ENCODE results near the gene DAZAP2.

Gene DAZAP2

GRCh38 chr12:51238510-51239334, at the start of gene DAZAP2:
TSS of gene DAZAP2 (plus strand) at chr12:51238826. CDS start at chr12:51238908, 82 bp downstream.
- DNase-seq = peak; percentile 82 to 93

DNA sequence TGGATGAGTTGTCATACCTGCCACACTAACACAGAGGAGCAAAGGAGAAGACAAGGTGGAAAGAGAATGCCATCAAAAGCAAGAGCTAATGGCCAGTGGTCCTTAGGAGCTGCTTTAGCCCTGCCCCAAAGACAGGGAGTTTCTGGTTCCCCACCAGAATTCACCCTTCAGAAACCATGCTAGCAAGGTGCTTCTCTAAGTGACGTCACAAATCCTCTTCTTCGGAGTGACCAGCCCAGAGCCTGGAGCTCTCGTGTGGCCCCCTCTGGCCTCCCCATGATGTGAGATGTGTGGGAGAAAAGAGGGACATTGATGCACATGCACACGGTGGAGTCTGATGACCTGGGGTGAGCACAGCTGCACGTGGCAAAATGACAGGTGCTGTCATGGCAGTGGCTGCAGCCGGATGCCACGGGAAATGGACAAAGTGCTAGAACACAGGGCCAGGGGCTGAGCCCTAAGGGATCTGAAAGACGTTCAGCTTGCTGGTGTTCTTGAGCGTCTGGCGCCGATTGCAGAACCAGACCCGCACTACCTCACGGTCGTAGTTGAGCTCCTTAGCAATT, 48.8 kb upstream of the DAZAP2 start:
- DNase-seq = no peak

GRCh38 chr12:51190820-51191219, 47.8 kb upstream of the DAZAP2 start:
- no peak for DNase-seq

DNA sequence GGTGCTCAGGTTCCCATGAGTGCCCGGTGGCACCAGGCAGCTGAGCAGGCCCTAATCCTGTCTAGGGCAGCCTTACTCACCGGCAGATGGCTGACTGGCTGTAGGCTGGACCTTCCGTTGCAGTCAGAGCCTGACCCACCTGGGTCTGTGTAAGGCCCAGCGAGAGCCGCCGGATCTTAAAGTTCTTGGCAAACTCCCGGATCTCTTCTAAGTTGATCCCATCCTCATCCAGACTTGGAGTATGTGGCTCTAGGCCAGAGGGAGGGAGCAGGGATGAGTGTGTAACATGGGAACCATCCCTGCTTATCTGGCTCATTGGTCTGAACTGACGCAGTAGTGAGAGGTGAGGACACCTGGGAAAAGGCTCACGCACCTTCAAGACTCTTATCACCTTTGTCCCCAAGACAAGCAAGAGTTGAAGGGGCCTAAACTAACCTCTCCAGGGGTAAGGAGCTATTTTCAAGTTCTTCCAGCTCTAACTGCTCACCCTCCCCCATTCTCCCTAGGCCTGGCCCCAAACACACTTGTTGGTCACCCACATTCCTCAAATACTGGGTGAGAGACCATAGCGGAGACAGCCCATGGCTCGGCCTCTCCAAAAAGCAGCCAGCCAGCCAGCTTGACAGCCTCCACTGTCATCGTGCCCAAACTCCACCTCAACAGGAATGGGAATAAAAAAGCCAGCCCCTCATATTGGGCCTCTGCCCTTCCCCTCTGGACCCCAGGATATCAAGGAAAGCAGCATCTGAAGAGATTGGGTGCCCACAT, 46.9 kb upstream of the DAZAP2 start:
- no peak for DNase-seq

GRCh38 chr12:51192284-51192671, 46.3 kb upstream of the DAZAP2 start:
- no peak for DNase-seq

GRCh38 chr12:51195841-51196240, 42.8 kb upstream of the DAZAP2 start:
- no peak for DNase-seq

GRCh38 chr12:51196547-51196946, 42.1 kb upstream of the DAZAP2 start:
- DNase-seq = no peak

GRCh38 chr12:51197736-51198567, 40.7 kb upstream of the DAZAP2 start:
- DNase-seq = no peak

DNA sequence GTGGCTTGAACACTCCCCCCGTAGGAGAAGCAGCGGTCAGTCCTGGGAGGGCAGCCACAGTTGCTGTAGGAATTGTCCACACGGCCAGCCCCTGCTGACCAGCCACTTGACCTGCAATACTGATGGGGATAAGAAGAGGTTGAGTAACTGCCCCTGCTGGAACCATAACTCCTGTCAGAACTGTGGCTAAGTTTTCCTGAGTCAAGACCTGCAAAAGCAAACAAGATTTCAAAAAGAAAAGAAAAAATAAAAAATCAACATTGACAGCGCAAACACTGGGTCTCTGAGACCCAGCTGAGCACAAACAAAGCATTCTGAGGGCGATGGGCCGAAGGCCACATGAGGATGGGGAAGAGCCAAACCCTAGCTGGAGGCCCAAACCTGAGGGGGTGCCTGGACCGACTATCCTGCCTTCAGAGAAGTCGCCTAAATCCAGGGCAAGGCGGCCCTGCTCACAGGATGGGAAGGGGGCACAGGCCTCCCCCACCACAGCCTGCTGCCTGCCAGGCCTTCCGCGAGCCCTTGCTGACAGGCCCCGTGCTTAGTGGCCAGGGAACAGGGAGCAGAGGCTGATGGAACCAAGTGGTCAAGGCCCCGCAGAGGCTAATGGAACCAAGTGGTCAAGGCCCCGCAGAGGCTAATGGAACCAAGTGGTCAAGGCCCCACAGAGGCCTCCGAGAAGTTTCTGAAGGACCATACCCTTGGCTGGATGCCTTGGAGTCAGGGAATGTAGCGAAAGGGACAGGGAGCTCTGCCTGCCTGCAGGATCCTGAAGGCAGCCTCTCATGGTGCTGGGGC, 39.9 kb upstream of the DAZAP2 start:
- no peak for DNase-seq

DNA sequence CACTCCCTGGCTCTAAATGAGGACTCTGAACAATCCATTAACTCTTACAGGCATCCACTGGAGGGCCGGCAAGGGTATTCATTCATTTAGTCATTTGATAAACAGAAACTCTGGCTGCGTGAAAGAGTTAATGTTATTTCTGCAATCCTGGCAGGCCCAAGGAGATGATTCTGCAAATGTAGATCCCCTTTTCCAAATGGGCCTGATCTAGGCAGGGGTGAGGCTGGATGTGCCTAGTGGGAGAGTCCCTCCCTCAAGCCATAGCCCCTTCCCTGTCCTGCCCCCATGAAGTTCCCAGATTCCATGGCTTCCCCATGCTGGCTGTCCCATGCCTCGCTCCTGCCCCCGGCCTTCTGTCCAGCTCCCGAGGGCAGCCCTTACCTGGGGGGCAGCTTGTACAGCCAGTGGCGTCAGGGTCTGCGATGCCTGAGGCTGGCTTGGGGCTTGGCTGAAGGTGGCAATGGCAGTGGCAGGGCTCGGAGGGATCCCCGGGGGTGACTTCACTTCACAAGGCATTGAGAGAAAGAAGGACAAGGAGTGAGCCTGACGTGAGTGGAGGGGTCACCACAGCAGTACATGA, 39.2 kb upstream of the DAZAP2 start:
- no peak for DNase-seq

DNA sequence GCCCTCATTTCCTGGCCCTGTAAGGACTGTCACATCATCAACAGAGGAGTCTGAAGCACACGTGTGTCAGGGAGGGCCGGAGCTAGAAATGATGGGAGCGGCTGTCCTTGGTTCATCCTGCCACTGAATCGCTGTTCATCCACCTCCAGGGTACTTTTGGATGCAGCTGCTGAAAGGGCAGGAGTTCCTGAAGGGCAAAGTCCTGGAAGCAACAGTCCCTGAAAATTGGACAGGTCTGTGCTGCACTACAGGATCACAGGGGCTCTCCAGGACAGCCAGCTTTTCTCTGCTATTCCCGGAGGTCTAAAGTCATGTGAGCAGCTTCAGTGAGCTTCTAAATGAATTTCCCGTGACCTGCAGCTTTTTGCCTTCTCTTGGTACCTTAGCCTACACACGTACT, 38.5 kb upstream of the DAZAP2 start:
- DNase-seq = no peak

DNA sequence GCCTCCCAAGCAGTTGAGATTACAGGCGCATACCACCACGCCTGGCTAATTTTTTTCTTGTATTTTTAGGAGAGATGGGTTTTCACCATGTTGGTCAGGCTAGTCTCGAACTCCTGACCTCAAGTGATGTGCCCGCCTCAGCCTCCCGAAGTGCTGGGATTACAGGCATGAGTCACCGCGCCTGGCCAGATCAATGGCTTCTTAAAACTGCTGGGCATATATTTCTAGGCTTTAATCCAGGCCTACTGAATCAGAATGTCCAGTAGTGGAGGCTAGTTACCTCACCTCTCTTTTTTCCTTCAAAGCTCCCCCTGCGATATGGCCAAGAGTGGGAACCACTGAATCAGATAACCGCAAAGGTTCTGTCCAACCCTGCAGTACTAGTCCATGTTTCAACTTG, 37.8 kb upstream of the DAZAP2 start:
- DNase-seq = no peak

GRCh38 chr12:51202718-51203117, 35.9 kb upstream of the DAZAP2 start:
- no peak for DNase-seq

- no peak for DNase-seq
Observed at GRCh38 chr12:51205350-51205749, 33.3 kb upstream of the DAZAP2 start.

- no peak for DNase-seq
Observed at GRCh38 chr12:51208016-51208660, 30.5 kb upstream of the DAZAP2 start.

DNA sequence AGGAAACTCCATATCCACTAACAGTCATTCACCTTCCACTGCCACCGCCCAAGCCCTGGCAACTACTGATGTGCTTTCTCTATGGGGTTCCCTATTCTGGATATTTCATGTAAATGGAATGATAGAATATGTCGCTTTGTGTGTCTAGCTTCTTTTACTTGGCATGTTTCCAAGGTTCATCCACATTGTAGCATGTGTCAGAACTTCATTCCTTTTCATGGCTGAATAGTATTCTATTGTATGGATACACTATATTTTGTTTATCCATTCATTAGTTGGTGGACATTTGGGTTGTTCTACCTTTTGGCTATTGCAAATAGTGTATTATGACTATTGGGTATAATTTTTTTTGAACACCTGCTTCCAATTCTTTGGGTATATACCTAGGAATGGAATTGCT, 29.4 kb upstream of the DAZAP2 start:
- no peak for DNase-seq

- no peak for DNase-seq
Observed at GRCh38 chr12:51210690-51211395, 27.8 kb upstream of the DAZAP2 start.

DNA sequence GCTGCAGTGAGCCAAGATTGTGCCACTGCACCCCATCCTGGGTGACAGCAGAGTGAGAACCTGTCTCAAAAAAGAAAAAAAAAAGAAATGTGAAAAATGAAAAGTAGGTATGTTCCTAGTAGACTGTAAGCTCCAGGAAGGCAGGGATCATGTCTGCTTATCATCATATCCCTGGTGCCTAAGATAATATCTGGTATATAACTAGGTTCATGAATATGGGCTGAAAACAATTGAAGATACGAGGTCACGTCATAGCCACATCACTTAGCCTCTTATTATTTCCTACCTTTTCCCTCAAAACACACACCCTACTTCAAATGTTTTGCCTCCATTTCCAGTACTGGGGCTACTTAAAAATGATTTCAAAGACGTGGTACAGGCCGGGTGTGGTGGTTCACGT, 23.7 kb upstream of the DAZAP2 start:
- DNase-seq = no peak

GRCh38 chr12:51216642-51217041, 22.0 kb upstream of the DAZAP2 start:
- no peak for DNase-seq

DNA sequence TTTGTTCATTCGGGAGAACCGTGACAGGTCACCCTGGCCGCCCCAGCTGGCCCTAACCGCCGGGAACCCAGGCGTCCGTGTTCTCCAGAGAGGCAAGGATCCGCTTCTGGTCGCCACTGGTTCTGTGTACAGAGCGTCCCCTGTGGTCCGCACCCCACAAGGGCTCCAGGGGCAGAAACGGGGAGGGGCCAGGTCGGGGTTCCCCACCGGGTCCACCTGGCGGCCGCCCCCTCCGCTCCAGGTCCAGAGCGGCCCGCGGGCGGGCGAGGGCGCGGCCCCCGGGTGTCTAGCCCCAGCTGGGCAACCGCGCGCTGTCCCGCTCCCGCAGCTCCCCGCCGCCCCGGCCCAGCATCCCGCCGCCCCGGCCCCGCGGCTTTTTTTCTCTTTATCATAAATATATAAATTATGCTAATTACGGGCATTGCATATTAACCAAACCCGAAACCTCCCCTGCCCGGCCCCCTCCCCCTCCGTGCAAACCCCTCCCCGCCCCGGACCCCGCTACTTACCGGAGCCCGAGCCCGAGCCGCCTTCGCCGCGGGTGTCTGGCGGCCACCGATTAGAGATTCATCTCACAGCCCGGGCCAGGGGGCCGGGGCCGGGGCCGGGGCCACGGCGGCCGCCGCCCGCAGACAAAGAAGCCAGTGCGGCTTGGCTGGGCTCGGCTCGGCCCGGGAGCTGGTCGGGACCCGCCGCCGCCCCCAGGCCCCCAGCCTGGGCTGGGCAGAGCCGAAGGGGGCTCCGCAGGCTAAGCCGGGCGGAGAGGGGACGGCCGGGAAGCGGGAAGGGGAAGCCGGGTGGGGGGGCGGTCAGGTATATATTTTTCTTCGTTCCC, 21.3 kb upstream of the DAZAP2 start:
- DNase-seq = peak in 1 of 2 experiments; percentile 47

Data from NCI-H446 (cell line).